PC-9 (cell line): ENCODE results near the gene MYMX. TPM values are rescaled to one million over a fixed set of nuclear protein-coding genes. Genes with fewer than 3 reads are reported as not detected.

Experiments
- BruUV-seq: library from RNA; stranded (reverse); fragments of 400-500 nt; replicated peaks from 2 replicates; lab custom pipeline; 2021; lab: Mats Ljungman, UMichigan
- CTCF ChIA-PET: fragments of 300-600 bp; sonication (Branson Sonifier 250); formaldehyde crosslinking; loops from one replicate; lab custom pipeline; 2022; ENCODE audit warnings: antibody characterized with exemption; lab: Charles Lee
- POLR2A ChIA-PET: fragments of 300-600 bp; sonication (Branson Sonifier 250); formaldehyde crosslinking; loops from one replicate; lab custom pipeline; 2022; ENCODE audit warnings: antibody characterized with exemption; ENCODE audit not compliant: unreplicated experiment; lab: Charles Lee
- DNase-seq, 2 experiments: peaks; one replicate each; pipeline versions ENCODE4 v3.0.0 to v3.0.0-alpha.2; 2015 to 2022; ENCODE audit warnings: mixed read lengths in 1 of 2
- H2AFZ ChIP-seq: fragments of 200-600 bp; sonication (generic); 2 replicates; pipeline ENCODE4 v1.8.1; 2017; ENCODE audit warnings: antibody characterized with exemption
- H3F3A ChIP-seq: fragments of 200-600 bp; sonication (generic); 2 replicates; pipeline ENCODE4 v1.8.1; 2017; ENCODE audit warnings: antibody characterized with exemption, mild to moderate bottlenecking, low read depth; ENCODE audit not compliant: insufficient read depth
- H3K27ac ChIP-seq: fragments of 200-600 bp; sonication (generic); 2 replicates; pipeline ENCODE4 v1.6.1; 2016; ENCODE audit warnings: mixed run types
- H3K27me3 ChIP-seq: fragments of 200-600 bp; sonication (generic); 2 replicates; pipeline ENCODE4 v1.6.1; 2016; ENCODE audit warnings: low read depth, mixed run types; ENCODE audit not compliant: insufficient read depth
- H3K36me3 ChIP-seq: fragments of 200-600 bp; sonication (generic); 2 replicates; pipeline ENCODE4 v1.6.1; 2016; ENCODE audit warnings: low read depth, mixed run types
- H3K4me1 ChIP-seq: fragments of 200-600 bp; sonication (generic); replicated peaks from 2 replicates; pipeline ENCODE4 v1.6.1; 2016; ENCODE audit warnings: mixed run types; ENCODE audit not compliant: insufficient read depth
- H3K4me2 ChIP-seq: fragments of 200-600 bp; sonication (generic); 2 replicates; pipeline ENCODE4 v1.6.1; 2017; ENCODE audit warnings: mixed run types
- H3K4me3 ChIP-seq: fragments of 200-600 bp; sonication (generic); 2 replicates; pipeline ENCODE4 v1.6.1; 2016; ENCODE audit warnings: mixed run types
- H3K79me2 ChIP-seq: fragments of 200-600 bp; sonication (generic); 2 replicates; pipeline ENCODE4 v1.6.1; 2017; ENCODE audit warnings: low read depth, mixed run types
- H3K9me2 ChIP-seq: fragments of 200-600 bp; sonication (generic); 2 replicates; pipeline ENCODE4 v1.8.1; 2017; ENCODE audit warnings: mild to moderate bottlenecking; ENCODE audit not compliant: insufficient read depth
- H3K9me3 ChIP-seq: fragments of 200-600 bp; sonication (generic); 2 replicates; pipeline ENCODE4 v1.8.1; 2016; ENCODE audit warnings: low read depth; ENCODE audit not compliant: insufficient read depth
- H4K20me1 ChIP-seq: fragments of 200-600 bp; sonication (generic); 2 replicates; pipeline ENCODE4 v1.8.1; 2017; ENCODE audit not compliant: insufficient read depth
- CTCF ChIP-seq: fragments of 200-600 bp; sonication (generic); conservative IDR thresholded peaks from 2 replicates; pipeline ENCODE4 v1.6.1; 2017; ENCODE audit warnings: mixed run types, antibody characterized with exemption, mild to moderate bottlenecking, moderate library complexity
- EZH2 ChIP-seq: fragments of 200-600 bp; sonication (generic); IDR thresholded peaks from 2 replicates; pipeline ENCODE4 v1.8.0; 2017; ENCODE audit warnings: antibody characterized with exemption, low read depth
- intact Hi-C: fragments of 100-400 bp; cut with micrococcal nuclease; formaldehyde crosslinking; loops from one replicate; pipeline ENCODE4 v1.10.0; 2022; ENCODE audit not compliant: unreplicated experiment
- total RNA-seq: library from RNA; stranded (reverse); gene quantifications from 2 replicates; pipeline ENCODE4 v1.2.3, GENCODE V29; 2021

MYMX gene
- total RNA-seq, 1 experiment from 2014 or later = not detected

GRCh38 chr6:44207966-44208365, 8.8 kb upstream of the MYMX start:
- no peak overlapping the region for H3K4me3 ChIP-seq
- peaks cover 19% of the 10 kb centered on the region for H3K4me1 ChIP-seq
- no peaks in the 10 kb centered on the region for H3K79me2 ChIP-seq
- H3K9me3 ChIP-seq = no peaks in the 10 kb centered on the region
- H3F3A ChIP-seq = peaks cover 22% of the 10 kb centered on the region
- no peak for TF ChIP-seq CTCF
- no peak for TF ChIP-seq EZH2
- no peaks in the 10 kb centered on the region for H3K36me3 ChIP-seq
- H3K9me2 ChIP-seq = no peaks in the 10 kb centered on the region
- no peaks in the 10 kb centered on the region for H4K20me1 ChIP-seq
- ChIA-PET POLR2A (interaction anchor here (0.5 kb wide), 1 partner anchor 105 kb away, joined by 3 read pairs; the partner anchor contains the start of gene AARS2), CTCF (interaction anchor here (0.6 to 0.9 kb wide), 2 partner anchors 26 to 106 kb away, joined by 3 to 4 read pairs; no protein-coding TSS in a partner anchor)
- H3K27ac ChIP-seq = no peak overlapping the region
- no peak for DNase-seq
- no peak overlapping the region for H3K4me2 ChIP-seq
- BruUV-seq = no TSS peak
- H3K27me3 ChIP-seq = no peaks in the 10 kb centered on the region
- intact Hi-C loops = no loop called here
- no peak overlapping the region for H2AFZ ChIP-seq

GRCh38 chr6:44211284-44211683, 5.4 kb upstream of the MYMX start:
- Histone ChIP-seq H3K4me2 (no peak overlapping the region), H3K36me3 (no peaks in the 10 kb centered on the region), H3K9me2 (no peaks in the 10 kb centered on the region), H3K27ac (no peak overlapping the region), H3K79me2 (no peaks in the 10 kb centered on the region), H3K9me3 (no peaks in the 10 kb centered on the region), H4K20me1 (no peaks in the 10 kb centered on the region), H3F3A (no peaks in the 10 kb centered on the region), H3K4me1 (no peaks in the 10 kb centered on the region), H3K27me3 (no peaks in the 10 kb centered on the region), H3K4me3 (no peak overlapping the region), H2AFZ (no peak overlapping the region)
- intact Hi-C loops = no loop called here
- ChIA-PET CTCF (interaction anchor here (0.6 kb wide), 1 partner anchor 110 kb away, joined by 5 read pairs; no protein-coding TSS in a partner anchor), POLR2A (no interaction called here)
- no peak for DNase-seq
- no TSS peak for BruUV-seq
- no peak for TF ChIP-seq EZH2
- no peak for TF ChIP-seq CTCF

- Histone ChIP-seq H2AFZ (no peak overlapping the region), H3K36me3 (no peaks in the 10 kb centered on the region), H3K9me3 (no peaks in the 10 kb centered on the region), H3K27ac (no peak overlapping the region), H3K9me2 (no peaks in the 10 kb centered on the region), H4K20me1 (no peaks in the 10 kb centered on the region), H3F3A (peaks cover 5% of the 10 kb centered on the region; the same call in 1 of the 2 replicates), H3K27me3 (no peaks in the 10 kb centered on the region), H3K4me2 (no peak overlapping the region), H3K79me2 (no peaks in the 10 kb centered on the region), H3K4me1 (peaks cover 14% of the 10 kb centered on the region), H3K4me3 (no peak overlapping the region)
- TF ChIP-seq EZH2 (no peak), CTCF (no peak)
- ChIA-PET POLR2A (no interaction called here), CTCF (interaction anchor here (0.6 kb wide), 1 partner anchor 82 kb away, joined by 5 read pairs; no protein-coding TSS in a partner anchor)
- intact Hi-C loops = no loop called here
- no peak for DNase-seq
- no TSS peak for BruUV-seq
Observed at GRCh38 chr6:44214307-44214706, 2.4 kb upstream of the MYMX start.
